GM12878 (cell line): ENCODE results near the gene DCBLD2. TPM values are rescaled to one million over a fixed set of nuclear protein-coding genes. Genes with fewer than 3 reads are reported as not detected.

Source experiments
- ATAC-seq: fragments of 200-7000 bp; cut with Tn5 transposase; 3 replicates; pipeline ENCODE4 v1.9.1; 2020; ENCODE audit warnings: mild to moderate bottlenecking, moderate library complexity
- BruUV-seq: library from RNA; stranded (reverse); fragments of 400-500 nt; replicated peaks from 2 replicates; lab custom pipeline; 2021; lab: Mats Ljungman, UMichigan
- CTCF ChIA-PET: fragments of 300-600 bp; sonication (Branson Sonifier 250); formaldehyde crosslinking; extraction: SDS; loops from one replicate; lab custom pipeline; 2021; ENCODE audit warnings: inconsistent platforms; lab: Yijun Ruan, JAX
- POLR2A ChIA-PET: fragments of 350-600 bp; formaldehyde crosslinking; extraction: SDS; loops from one replicate; lab custom pipeline; 2021; ENCODE audit warnings: inconsistent platforms; lab: Charles Lee
- RAD21 ChIA-PET: fragments of 300-600 bp; sonication (Branson Sonifier 250); formaldehyde crosslinking; loops from one replicate; lab custom pipeline; 2023; ENCODE audit warnings: antibody characterized with exemption; ENCODE audit not compliant: unreplicated experiment; lab: Charles Lee
- SMC1A ChIA-PET: fragments of 300-600 bp; sonication (Branson Sonifier 250); formaldehyde crosslinking; loops from one replicate; lab custom pipeline; 2023; ENCODE audit not compliant: unreplicated experiment, uncharacterized antibody; lab: Charles Lee
- DNase-seq: peaks from one replicate; pipeline ENCODE4 v3.0.0-alpha.2; 2011; ENCODE audit warnings: low read depth, low spot score
- FAIRE-seq: peaks from 3 replicates; lab custom pipeline; 2011; peaks lifted over from hg19 to GRCh38; lab: Jason Lieb, UNC
- H2AFZ ChIP-seq: 2 replicates; pipeline ENCODE4 v1.6.0; 2011; ENCODE audit warnings: low read depth, low read length, control low read depth; ENCODE audit not compliant: control insufficient read depth
- H3K27ac ChIP-seq: 2 replicates; pipeline ENCODE4 v1.5.1; 2011; ENCODE audit warnings: control low read depth; ENCODE audit not compliant: control insufficient read depth, insufficient read depth
- H3K27me3 ChIP-seq, 2 experiments: replicated peaks in 1 of 2; 2 replicates each; pipeline versions ENCODE4 v1.6.0 to v1.6.1; 2011; ENCODE audit warnings: low read length in 1 of 2; ENCODE audit not compliant: control insufficient read depth in 2 of 2, insufficient read depth in 2 of 2
- H3K36me3 ChIP-seq, 2 experiments: 2 replicates each; pipeline ENCODE4 v1.5.1; 2011; ENCODE audit warnings: low read length in 1 of 2; ENCODE audit not compliant: control insufficient read depth in 2 of 2, insufficient read depth in 2 of 2
- H3K4me1 ChIP-seq: 2 replicates; pipeline ENCODE4 v1.6.1; 2011; ENCODE audit warnings: mild to moderate bottlenecking, low read length, moderate library complexity, mixed read lengths; ENCODE audit not compliant: control insufficient read depth, insufficient read depth
- H3K4me2 ChIP-seq: 2 replicates; pipeline ENCODE4 v1.6.0; 2011; ENCODE audit warnings: control low read depth; ENCODE audit not compliant: control insufficient read depth, insufficient read depth
- H3K4me3 ChIP-seq: fragments of 200-600 bp; sonication (generic); 2 replicates; pipeline ENCODE4 v1.5.1; 2016
- H3K79me2 ChIP-seq: 2 replicates; pipeline ENCODE4 v1.6.0; 2011; ENCODE audit warnings: low read length; ENCODE audit not compliant: control insufficient read depth, insufficient read depth
- H3K9ac ChIP-seq: 2 replicates; pipeline ENCODE4 v1.8.0; 2011; ENCODE audit warnings: low read length, control low read depth, mixed read lengths; ENCODE audit not compliant: control insufficient read depth, insufficient read depth
- H3K9me3 ChIP-seq: replicated peaks from 3 replicates; pipeline ENCODE4 v1.5.1; 2011; ENCODE audit warnings: mild to moderate bottlenecking, low read length; ENCODE audit not compliant: control insufficient read depth, insufficient read depth
- H4K20me1 ChIP-seq: 2 replicates; pipeline ENCODE4 v1.6.0; 2011; ENCODE audit not compliant: control insufficient read depth, insufficient read depth
- FOXK2 ChIP-seq: fragments of 450-650 bp; IDR thresholded peaks from 2 replicates; pipeline ENCODE4 v1.6.1; 2017; ENCODE audit warnings: mild to moderate bottlenecking, moderate library complexity
- MTA3 ChIP-seq: IDR thresholded peaks from 2 replicates; pipeline ENCODE4 v1.6.1; 2012; ENCODE audit warnings: low read length, inconsistent platforms, borderline replicate concordance
- NR2C1 ChIP-seq: fragments of 450-650 bp; IDR thresholded peaks from 2 replicates; pipeline ENCODE4 v1.6.1; 2017; ENCODE audit warnings: antibody characterized with exemption, mild to moderate bottlenecking, moderate library complexity
- ZNF24 ChIP-seq: fragments of 450-650 bp; IDR thresholded peaks from 2 replicates; pipeline ENCODE4 v1.6.1; 2017; ENCODE audit warnings: antibody characterized with exemption, mild to moderate bottlenecking
- whole genome bisulfite sequencing: methylation state at CpG from one replicate; pipeline ENCODE4 v1.1.6; 2016; ENCODE audit warnings: low lambda C conversion rate; ENCODE audit not compliant: insufficient replicate concordance, insufficient coverage; ENCODE audit errors: missing lambda C conversion rate; 5-methylcytosine and 5-hydroxymethylcytosine counted together
- in situ Hi-C: fragments of 300-500 bp; cut with MboI; formaldehyde crosslinking; loops from 9 replicates; pipeline ENCODE4 v1.14.3; 2018; ENCODE audit warnings: mixed read lengths
- intact Hi-C: fragments of 100-400 bp; cut with micrococcal nuclease; formaldehyde crosslinking; loops from one replicate; pipeline ENCODE4 v1.14.2; 2022; ENCODE audit not compliant: unreplicated experiment
- polyA plus RNA-seq, 11 experiments: library from polyadenylated mRNA; depleted of rRNA in 4 of 11; unstranded in 6 of 11; stranded (reverse) in 5 of 11; fragments of >200 nt; fragmentation: Nextera tagmentation in 4 of 11; fragmentation: Illumina TruSeq in 1 of 11; extraction: Ambion mirVana in 4 of 11; extraction: Trizol in 1 of 11; gene quantifications; 1 replicate in 1 of 11; 2 replicates in 10 of 11; pipeline versions ENCODE4 v1.2.1 to v1.2.3, GENCODE V29; 2011 to 2016; ENCODE audit warnings: inconsistent platforms in 2 of 11, missing spikeins in 2 of 11, low read depth in 1 of 11
- total RNA-seq, 4 experiments: library from RNA; depleted of rRNA in 3 of 4; stranded (reverse); fragments of >200 nt in 3 of 4; fragmentation: Illumina TruSeq in 1 of 4; extraction: Trizol in 1 of 4; gene quantifications; 2 replicates each; pipeline versions ENCODE4 v1.2.1 to v1.2.3, GENCODE V29; 2013 to 2021
- TF ChIP-seq, protein P1 (sequence below): fragments of 450-650 bp; IDR thresholded peaks from 2 replicates; pipeline ENCODE4 v1.6.1; 2014; ENCODE audit warnings: mild to moderate bottlenecking
- TF ChIP-seq, protein P2 (sequence below): IDR thresholded peaks from 2 replicates; pipeline ENCODE4 v1.6.1; 2011; ENCODE audit warnings: mild to moderate bottlenecking, low read depth, low read length, moderate library complexity; ENCODE audit not compliant: insufficient replicate concordance
- TF ChIP-seq, protein P3 (sequence below): IDR thresholded peaks from 2 replicates; pipeline ENCODE4 v1.6.1; 2011; ENCODE audit warnings: borderline replicate concordance, low read depth, mild to moderate bottlenecking, moderate library complexity, low read length; ENCODE audit not compliant: insufficient read depth, poor library complexity, severe bottlenecking
- TF ChIP-seq, protein P4 (sequence below): IDR thresholded peaks from 2 replicates; pipeline ENCODE4 v1.6.1; 2012; ENCODE audit warnings: improper control_type of control experiment, low read depth, low read length; ENCODE audit not compliant: insufficient replicate concordance
- TF ChIP-seq, protein P5 (sequence below): IDR thresholded peaks from 2 replicates; pipeline ENCODE4 v1.6.1; 2011; ENCODE audit warnings: low read depth, mild to moderate bottlenecking, low read length, moderate library complexity, borderline replicate concordance; ENCODE audit errors: extremely low read depth
- TF ChIP-seq, protein P6 (sequence below): fragments of 450-650 bp; IDR thresholded peaks from 2 replicates; pipeline ENCODE4 v1.6.1; 2018; ENCODE audit warnings: borderline replicate concordance, mild to moderate bottlenecking; ENCODE audit not compliant: partially characterized antibody

Gene DCBLD2
- total and polyA plus RNA-seq, 10 of the 15 experiments (the other 5 are each of a cell fraction or from before 2014, with no cell fraction given): 1.6 to 5.9 (median 4.7) TPM

DNA sequence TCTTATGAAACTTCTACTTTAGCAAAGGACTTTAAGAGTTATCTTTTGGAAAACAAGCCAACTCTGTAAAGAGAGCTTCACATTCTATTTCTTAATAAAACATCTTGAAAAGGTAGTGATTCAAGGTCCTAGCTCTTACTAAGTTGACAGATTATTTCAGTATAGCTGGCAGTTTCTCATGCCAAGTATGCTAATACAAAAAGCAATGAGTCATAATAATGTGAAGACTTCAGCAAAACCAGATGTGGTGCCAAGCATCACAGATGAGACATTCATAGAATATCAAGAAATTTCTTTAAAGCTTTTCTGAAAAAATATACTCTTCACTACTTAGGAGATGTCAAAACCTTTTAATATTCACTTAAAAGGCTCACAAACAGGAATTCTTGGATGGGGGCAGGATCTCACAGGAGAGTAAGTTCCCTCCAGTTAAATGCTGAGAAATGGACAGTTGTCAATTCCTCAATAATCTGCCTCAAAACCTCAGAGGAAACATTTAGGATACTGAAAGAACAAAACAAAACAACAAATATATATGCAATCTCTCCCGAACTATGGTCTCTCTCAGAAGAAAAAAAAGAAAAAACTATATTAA lies 45.6 kb downstream of the DCBLD2 start:
- RAD21 ChIA-PET: no interaction called here
- H3K9ac ChIP-seq: no peak overlapping the region
- CTCF ChIA-PET: interaction anchor here (1.2 kb wide), 1 partner anchor 24 kb away, joined by 3 read pairs; no protein-coding TSS in a partner anchor
- POLR2A ChIA-PET: no interaction called here
- no peaks in the 10 kb centered on the region; the same call in 2 of the 3 replicates for H3K9me3 ChIP-seq
- 0% methylated on average over 1 of the region's 1 CpG for WGBS
- intact Hi-C loops: no loop called here
- H3K36me3 ChIP-seq: no peaks in the 10 kb centered on the region; a peak in 1 of 4 replicates
- SMC1A ChIA-PET: interaction anchor here (0.6 kb wide), 1 partner anchor 526 kb away, joined by 3 read pairs; no protein-coding TSS in a partner anchor
- in situ Hi-C loops: no loop called here
- no peak overlapping the region for H2AFZ ChIP-seq
- H3K79me2 ChIP-seq: no peaks in the 10 kb centered on the region
- no TSS peak for BruUV-seq
- H4K20me1 ChIP-seq: no peaks in the 10 kb centered on the region
- H3K4me1 ChIP-seq: no peaks in the 10 kb centered on the region
- ATAC-seq (no peak), FAIRE-seq (no peak), DNase-seq (no peak)
- no peak overlapping the region for H3K27ac ChIP-seq
- H3K4me2 ChIP-seq: no peak overlapping the region
- no peak overlapping the region for H3K4me3 ChIP-seq
- no peaks in the 10 kb centered on the region for H3K27me3 ChIP-seq
- TF ChIP-seq ZNF24: no peak
- no peak for TF ChIP-seq NR2C1
- TF ChIP-seq, protein P1, sequence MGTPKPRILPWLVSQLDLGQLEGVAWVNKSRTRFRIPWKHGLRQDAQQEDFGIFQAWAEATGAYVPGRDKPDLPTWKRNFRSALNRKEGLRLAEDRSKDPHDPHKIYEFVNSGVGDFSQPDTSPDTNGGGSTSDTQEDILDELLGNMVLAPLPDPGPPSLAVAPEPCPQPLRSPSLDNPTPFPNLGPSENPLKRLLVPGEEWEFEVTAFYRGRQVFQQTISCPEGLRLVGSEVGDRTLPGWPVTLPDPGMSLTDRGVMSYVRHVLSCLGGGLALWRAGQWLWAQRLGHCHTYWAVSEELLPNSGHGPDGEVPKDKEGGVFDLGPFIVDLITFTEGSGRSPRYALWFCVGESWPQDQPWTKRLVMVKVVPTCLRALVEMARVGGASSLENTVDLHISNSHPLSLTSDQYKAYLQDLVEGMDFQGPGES: no peak
- TF ChIP-seq, protein P2, sequence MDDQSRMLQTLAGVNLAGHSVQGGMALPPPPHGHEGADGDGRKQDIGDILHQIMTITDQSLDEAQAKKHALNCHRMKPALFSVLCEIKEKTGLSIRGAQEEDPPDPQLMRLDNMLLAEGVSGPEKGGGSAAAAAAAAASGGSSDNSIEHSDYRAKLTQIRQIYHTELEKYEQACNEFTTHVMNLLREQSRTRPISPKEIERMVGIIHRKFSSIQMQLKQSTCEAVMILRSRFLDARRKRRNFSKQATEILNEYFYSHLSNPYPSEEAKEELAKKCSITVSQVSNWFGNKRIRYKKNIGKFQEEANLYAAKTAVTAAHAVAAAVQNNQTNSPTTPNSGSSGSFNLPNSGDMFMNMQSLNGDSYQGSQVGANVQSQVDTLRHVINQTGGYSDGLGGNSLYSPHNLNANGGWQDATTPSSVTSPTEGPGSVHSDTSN: no peak
- TF ChIP-seq, protein P3, sequence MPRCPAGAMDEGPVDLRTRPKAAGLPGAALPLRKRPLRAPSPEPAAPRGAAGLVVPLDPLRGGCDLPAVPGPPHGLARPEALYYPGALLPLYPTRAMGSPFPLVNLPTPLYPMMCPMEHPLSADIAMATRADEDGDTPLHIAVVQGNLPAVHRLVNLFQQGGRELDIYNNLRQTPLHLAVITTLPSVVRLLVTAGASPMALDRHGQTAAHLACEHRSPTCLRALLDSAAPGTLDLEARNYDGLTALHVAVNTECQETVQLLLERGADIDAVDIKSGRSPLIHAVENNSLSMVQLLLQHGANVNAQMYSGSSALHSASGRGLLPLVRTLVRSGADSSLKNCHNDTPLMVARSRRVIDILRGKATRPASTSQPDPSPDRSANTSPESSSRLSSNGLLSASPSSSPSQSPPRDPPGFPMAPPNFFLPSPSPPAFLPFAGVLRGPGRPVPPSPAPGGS: no peak
- TF ChIP-seq, protein P4, sequence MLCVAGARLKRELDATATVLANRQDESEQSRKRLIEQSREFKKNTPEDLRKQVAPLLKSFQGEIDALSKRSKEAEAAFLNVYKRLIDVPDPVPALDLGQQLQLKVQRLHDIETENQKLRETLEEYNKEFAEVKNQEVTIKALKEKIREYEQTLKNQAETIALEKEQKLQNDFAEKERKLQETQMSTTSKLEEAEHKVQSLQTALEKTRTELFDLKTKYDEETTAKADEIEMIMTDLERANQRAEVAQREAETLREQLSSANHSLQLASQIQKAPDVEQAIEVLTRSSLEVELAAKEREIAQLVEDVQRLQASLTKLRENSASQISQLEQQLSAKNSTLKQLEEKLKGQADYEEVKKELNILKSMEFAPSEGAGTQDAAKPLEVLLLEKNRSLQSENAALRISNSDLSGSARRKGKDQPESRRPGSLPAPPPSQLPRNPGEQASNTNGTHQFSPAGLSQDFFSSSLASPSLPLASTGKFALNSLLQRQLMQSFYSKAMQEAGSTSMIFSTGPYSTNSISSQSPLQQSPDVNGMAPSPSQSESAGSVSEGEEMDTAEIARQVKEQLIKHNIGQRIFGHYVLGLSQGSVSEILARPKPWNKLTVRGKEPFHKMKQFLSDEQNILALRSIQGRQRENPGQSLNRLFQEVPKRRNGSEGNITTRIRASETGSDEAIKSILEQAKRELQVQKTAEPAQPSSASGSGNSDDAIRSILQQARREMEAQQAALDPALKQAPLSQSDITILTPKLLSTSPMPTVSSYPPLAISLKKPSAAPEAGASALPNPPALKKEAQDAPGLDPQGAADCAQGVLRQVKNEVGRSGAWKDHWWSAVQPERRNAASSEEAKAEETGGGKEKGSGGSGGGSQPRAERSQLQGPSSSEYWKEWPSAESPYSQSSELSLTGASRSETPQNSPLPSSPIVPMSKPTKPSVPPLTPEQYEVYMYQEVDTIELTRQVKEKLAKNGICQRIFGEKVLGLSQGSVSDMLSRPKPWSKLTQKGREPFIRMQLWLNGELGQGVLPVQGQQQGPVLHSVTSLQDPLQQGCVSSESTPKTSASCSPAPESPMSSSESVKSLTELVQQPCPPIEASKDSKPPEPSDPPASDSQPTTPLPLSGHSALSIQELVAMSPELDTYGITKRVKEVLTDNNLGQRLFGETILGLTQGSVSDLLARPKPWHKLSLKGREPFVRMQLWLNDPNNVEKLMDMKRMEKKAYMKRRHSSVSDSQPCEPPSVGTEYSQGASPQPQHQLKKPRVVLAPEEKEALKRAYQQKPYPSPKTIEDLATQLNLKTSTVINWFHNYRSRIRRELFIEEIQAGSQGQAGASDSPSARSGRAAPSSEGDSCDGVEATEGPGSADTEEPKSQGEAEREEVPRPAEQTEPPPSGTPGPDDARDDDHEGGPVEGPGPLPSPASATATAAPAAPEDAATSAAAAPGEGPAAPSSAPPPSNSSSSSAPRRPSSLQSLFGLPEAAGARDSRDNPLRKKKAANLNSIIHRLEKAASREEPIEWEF: no peak
- TF ChIP-seq, protein P5, sequence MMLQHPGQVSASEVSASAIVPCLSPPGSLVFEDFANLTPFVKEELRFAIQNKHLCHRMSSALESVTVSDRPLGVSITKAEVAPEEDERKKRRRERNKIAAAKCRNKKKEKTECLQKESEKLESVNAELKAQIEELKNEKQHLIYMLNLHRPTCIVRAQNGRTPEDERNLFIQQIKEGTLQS: no peak
- no peak for TF ChIP-seq MTA3
- TF ChIP-seq, protein P6, sequence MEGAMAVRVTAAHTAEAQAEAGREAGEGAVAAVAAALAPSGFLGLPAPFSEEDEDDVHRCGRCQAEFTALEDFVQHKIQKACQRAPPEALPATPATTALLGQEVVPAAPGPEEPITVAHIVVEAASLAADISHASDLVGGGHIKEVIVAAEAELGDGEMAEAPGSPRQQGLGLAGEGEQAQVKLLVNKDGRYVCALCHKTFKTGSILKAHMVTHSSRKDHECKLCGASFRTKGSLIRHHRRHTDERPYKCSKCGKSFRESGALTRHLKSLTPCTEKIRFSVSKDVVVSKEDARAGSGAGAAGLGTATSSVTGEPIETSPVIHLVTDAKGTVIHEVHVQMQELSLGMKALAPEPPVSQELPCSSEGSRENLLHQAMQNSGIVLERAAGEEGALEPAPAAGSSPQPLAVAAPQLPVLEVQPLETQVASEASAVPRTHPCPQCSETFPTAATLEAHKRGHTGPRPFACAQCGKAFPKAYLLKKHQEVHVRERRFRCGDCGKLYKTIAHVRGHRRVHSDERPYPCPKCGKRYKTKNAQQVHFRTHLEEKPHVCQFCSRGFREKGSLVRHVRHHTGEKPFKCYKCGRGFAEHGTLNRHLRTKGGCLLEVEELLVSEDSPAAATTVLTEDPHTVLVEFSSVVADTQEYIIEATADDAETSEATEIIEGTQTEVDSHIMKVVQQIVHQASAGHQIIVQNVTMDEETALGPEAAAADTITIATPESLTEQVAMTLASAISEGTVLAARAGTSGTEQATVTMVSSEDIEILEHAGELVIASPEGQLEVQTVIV: no peak
- TF ChIP-seq FOXK2: no peak
